A673 (cell line): Measurements from ENCODE around the gene ARL11. TPM values are rescaled to one million over a fixed set of nuclear protein-coding genes. Genes with fewer than 3 reads are reported as not detected.
"Not testable (repeated sequence)": the region's sequence is repeated elsewhere in the genome, so short reads cannot be mapped to it uniquely, and the experiment has no call there.

Source experiments
- BruUV-seq: library from RNA; stranded (reverse); fragments of 400-500 nt; replicated peaks from 2 replicates; lab custom pipeline; 2021; lab: Mats Ljungman, UMichigan
- CTCF ChIA-PET: fragments of 300-600 bp; sonication (Branson Sonifier 250); formaldehyde crosslinking; loops from one replicate; lab custom pipeline; 2022; ENCODE audit warnings: antibody characterized with exemption; lab: Charles Lee
- POLR2A ChIA-PET: fragments of 300-600 bp; sonication (Branson Sonifier 250); formaldehyde crosslinking; loops from one replicate; lab custom pipeline; 2022; ENCODE audit warnings: antibody characterized with exemption; ENCODE audit not compliant: low non-redundant PET; lab: Charles Lee
- DNase-seq: peaks from one replicate; pipeline ENCODE4 v3.0.0-alpha.2; 2015; ENCODE audit warnings: low spot score
- H3K27ac ChIP-seq: fragments of 200-600 bp; sonication (generic); 2 replicates; pipeline ENCODE4 v1.5.1; 2016; ENCODE audit warnings: mixed run types, low read depth, mild to moderate bottlenecking, mixed read lengths, antibody characterized with exemption, low read length; ENCODE audit not compliant: poor library complexity, severe bottlenecking
- H3K27me3 ChIP-seq: fragments of 200-600 bp; sonication (generic); replicated peaks from 2 replicates; pipeline ENCODE4 v1.6.1; 2017; ENCODE audit warnings: mixed run types, low read depth, mild to moderate bottlenecking, mixed read lengths, antibody characterized with exemption, low read length; ENCODE audit not compliant: insufficient read depth, poor library complexity
- H3K36me3 ChIP-seq: fragments of 200-600 bp; sonication (generic); 2 replicates; pipeline ENCODE4 v1.6.1; 2016; ENCODE audit warnings: mixed run types, mild to moderate bottlenecking, mixed read lengths, antibody characterized with exemption, low read length; ENCODE audit not compliant: insufficient read depth, poor library complexity, severe bottlenecking
- H3K4me1 ChIP-seq: fragments of 200-600 bp; sonication (generic); 2 replicates; pipeline ENCODE4 v1.6.1; 2017; ENCODE audit warnings: mixed run types, mild to moderate bottlenecking, mixed read lengths, antibody characterized with exemption, low read length; ENCODE audit not compliant: insufficient read depth, poor library complexity, severe bottlenecking
- H3K4me3 ChIP-seq: fragments of 200-600 bp; sonication (generic); 2 replicates; pipeline ENCODE4 v1.5.1; 2016; ENCODE audit warnings: low read depth, mixed run types, mild to moderate bottlenecking, mixed read lengths, low read length; ENCODE audit not compliant: poor library complexity, severe bottlenecking
- H3K9me3 ChIP-seq: fragments of 200-600 bp; sonication (generic); 2 replicates; pipeline ENCODE4 v1.6.1; 2016; ENCODE audit warnings: mixed run types, low read depth, mild to moderate bottlenecking, mixed read lengths, antibody characterized with exemption, low read length; ENCODE audit not compliant: poor library complexity, severe bottlenecking
- EZH2 ChIP-seq: fragments of 200-600 bp; sonication (generic); IDR thresholded peaks from 2 replicates; pipeline ENCODE4 v1.6.1; 2017; ENCODE audit warnings: borderline replicate concordance, low read depth, mild to moderate bottlenecking, mixed read lengths, antibody characterized with exemption, low read length; ENCODE audit not compliant: poor library complexity, severe bottlenecking
- intact Hi-C: fragments of 100-400 bp; cut with micrococcal nuclease; formaldehyde crosslinking; loops from one replicate; pipeline ENCODE4 v1.10.0; 2022; ENCODE audit not compliant: unreplicated experiment
- total RNA-seq: library from RNA; stranded (reverse); gene quantifications from 2 replicates; pipeline ENCODE4 v1.2.3, GENCODE V29; 2021
- TF ChIP-seq, protein P1 (sequence below): fragments of 300-800, 200-600 bp; sonication (generic); conservative IDR thresholded peaks from 2 replicates; pipeline ENCODE4 v1.5.1; 2017; ENCODE audit warnings: low read depth, mild to moderate bottlenecking, antibody characterized with exemption, low read length, moderate library complexity, mixed read lengths

The ARL11 gene
- total RNA-seq, 1 experiment from 2014 or later = not detected

DNA sequence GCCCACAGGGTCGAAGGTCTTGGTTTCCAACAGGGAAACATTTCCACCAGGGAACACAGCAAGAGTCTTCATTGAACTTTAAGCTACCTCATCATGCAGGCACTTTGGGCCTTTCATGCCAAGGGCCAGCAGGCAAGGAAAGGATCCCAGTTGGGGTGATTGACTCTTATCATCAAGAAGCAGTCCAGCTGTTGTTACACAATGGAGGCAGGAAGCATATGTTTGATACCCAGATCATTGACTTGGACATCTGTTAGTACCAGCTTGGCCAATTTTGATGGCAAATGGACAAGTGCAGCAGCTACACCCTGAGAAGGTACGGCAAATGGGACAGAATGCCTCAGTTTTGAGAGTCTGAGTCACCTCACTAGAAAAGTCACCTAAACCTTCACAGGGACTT is 32.1 kb upstream of the ARL11 start:
- ChIA-PET CTCF (no interaction called here), POLR2A (no interaction called here)
- no peaks in the 10 kb centered on the region for H3K27me3 ChIP-seq
- H3K9me3 ChIP-seq = no peaks in the 10 kb centered on the region
- no peak overlapping the region for H3K27ac ChIP-seq
- TF ChIP-seq, protein P1, sequence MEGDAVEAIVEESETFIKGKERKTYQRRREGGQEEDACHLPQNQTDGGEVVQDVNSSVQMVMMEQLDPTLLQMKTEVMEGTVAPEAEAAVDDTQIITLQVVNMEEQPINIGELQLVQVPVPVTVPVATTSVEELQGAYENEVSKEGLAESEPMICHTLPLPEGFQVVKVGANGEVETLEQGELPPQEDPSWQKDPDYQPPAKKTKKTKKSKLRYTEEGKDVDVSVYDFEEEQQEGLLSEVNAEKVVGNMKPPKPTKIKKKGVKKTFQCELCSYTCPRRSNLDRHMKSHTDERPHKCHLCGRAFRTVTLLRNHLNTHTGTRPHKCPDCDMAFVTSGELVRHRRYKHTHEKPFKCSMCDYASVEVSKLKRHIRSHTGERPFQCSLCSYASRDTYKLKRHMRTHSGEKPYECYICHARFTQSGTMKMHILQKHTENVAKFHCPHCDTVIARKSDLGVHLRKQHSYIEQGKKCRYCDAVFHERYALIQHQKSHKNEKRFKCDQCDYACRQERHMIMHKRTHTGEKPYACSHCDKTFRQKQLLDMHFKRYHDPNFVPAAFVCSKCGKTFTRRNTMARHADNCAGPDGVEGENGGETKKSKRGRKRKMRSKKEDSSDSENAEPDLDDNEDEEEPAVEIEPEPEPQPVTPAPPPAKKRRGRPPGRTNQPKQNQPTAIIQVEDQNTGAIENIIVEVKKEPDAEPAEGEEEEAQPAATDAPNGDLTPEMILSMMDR = no peak
- no peak for TF ChIP-seq EZH2
- no peaks in the 10 kb centered on the region for H3K4me1 ChIP-seq
- DNase-seq = no peak
- H3K36me3 ChIP-seq = no peaks in the 10 kb centered on the region
- intact Hi-C loops = no loop called here
- no TSS peak for BruUV-seq
- H3K4me3 ChIP-seq = no peak overlapping the region

- no peak overlapping the region for H3K4me3 ChIP-seq
- TF ChIP-seq, protein P1 = no peak
- H3K27ac ChIP-seq = no peak overlapping the region
- CTCF ChIA-PET = no interaction called here
- BruUV-seq = no TSS peak
- POLR2A ChIA-PET = no interaction called here
- H3K36me3 ChIP-seq = no peaks in the 10 kb centered on the region
- no peak for DNase-seq
- intact Hi-C loops = no loop called here
- H3K9me3 ChIP-seq = no peaks in the 10 kb centered on the region
- H3K27me3 ChIP-seq = no peaks in the 10 kb centered on the region
- no peaks in the 10 kb centered on the region for H3K4me1 ChIP-seq
Measured at GRCh38 chr13:49597043-49597641, 31.2 kb upstream of the ARL11 start.

GRCh38 chr13:49602005-49602404 is 26.3 kb upstream of the ARL11 start:
- no TSS peak for BruUV-seq
- ChIA-PET POLR2A (no interaction called here), CTCF (no interaction called here)
- no peak for TF ChIP-seq EZH2
- Histone ChIP-seq H3K4me3 (no peak overlapping the region), H3K27me3 (no peaks in the 10 kb centered on the region), H3K36me3 (no peaks in the 10 kb centered on the region), H3K4me1 (no peaks in the 10 kb centered on the region), H3K27ac (no peak overlapping the region), H3K9me3 (no peaks in the 10 kb centered on the region)
- intact Hi-C loops = loop anchor here (10.0 kb wide), 1 partner anchor 157 kb away; the partner anchor contains the start of genes CAB39L and SETDB2
- no peak for DNase-seq

GRCh38 chr13:49602615-49603014 is 25.7 kb upstream of the ARL11 start:
- CTCF ChIA-PET, DNase-seq, POLR2A ChIA-PET, H3K9me3 ChIP-seq, H3K36me3 ChIP-seq, H3K27ac ChIP-seq, H3K4me1 ChIP-seq, H3K27me3 ChIP-seq, H3K4me3 ChIP-seq, BruUV-seq: not testable (repeated sequence)
- intact Hi-C loops = loop anchor here (10.0 kb wide), 1 partner anchor 158 kb away; the partner anchor contains the start of genes CAB39L and SETDB2
